ENCODE measurements around the gene MYMX. TPM values are rescaled to one million over a fixed set of nuclear protein-coding genes. Genes with fewer than 3 reads are reported as not detected.

The MYMX gene
- total RNA-seq, 1 experiment from 2014 or later: 8.3 TPM

- no peak for DNase-seq (ENCODE audit: low spot score)
- in situ Hi-C loops (cut with HindIII; ENCODE audit: low sequenced_read_pairs): no loop called here
These were observed 2.4 kb upstream of the MYMX start for GRCh38 chr6:44214307-44214706.

GRCh38 chr6:44217332-44218143, 812 bp downstream of the MYMX start:
- in situ Hi-C loops (cut with HindIII; ENCODE audit: low sequenced_read_pairs): no loop called here
- peak; percentile 80 for DNase-seq (ENCODE audit: low spot score)

DNA sequence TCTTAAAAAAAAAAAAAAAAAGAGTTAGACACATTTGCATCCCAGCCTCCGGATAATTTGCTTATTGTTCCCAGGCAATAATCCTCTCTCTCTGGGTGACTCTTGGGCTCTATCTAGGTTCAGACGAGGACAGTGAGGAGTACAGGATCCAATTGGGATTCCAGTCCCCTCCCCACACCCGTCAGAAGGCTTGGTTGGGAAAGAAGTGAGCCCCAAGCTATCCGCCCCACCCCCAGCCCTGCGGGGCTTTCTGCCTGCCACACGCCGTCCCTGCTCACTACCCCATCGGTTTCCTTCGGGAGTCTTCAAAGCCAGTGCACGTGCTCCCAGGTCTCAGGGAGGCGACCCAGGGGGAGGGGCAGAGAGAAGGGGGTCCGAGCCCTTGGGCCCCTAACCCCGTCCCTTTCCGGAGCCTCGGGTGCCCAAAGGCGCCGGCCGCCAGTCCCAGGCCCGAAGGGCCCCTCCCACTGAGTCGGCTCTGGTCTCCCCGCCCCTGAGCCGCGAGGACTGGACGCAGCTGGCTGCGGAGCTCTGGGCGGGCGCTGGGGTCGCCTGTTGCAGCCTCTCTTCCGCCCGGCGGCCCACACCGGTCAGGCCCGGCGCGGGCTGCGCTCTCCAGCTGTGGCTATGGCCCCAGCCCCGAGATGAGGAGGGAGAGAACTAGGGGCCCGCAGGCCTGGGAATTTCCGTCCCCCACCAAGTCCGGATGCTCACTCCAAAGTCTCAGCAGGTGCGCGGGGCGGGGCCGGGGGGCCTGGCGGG, 2.5 kb downstream of the MYMX start:
- in situ Hi-C loops (cut with HindIII; ENCODE audit: low sequenced_read_pairs): no loop called here
- DNase-seq (ENCODE audit: low spot score): peak; percentile 26

- in situ Hi-C loops (cut with HindIII; ENCODE audit: low sequenced_read_pairs): no loop called here
These were observed 3.4 kb downstream of the MYMX start for GRCh38 chr6:44219815-44220784.

DNA sequence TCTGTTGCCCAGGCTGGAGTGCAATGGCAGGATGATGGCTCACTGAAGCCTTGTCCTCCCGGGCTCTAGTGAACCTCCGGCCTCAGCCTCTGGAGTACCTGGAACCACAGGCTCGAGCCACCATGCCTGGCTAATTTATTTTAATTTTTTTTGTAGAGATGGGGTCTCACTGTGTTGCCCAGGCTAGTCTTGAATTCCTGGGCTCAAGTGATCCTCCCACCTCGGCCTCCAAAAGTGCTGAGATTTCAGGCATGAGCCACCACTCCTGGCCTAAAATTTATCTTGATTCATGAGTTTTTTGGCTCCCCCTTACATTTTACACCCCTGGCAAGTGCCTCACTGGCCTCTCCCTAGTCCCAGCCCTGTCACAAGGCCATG, 4.2 kb downstream of the MYMX start:
- in situ Hi-C loops (cut with HindIII; ENCODE audit: low sequenced_read_pairs): no loop called here
- no peak for DNase-seq (ENCODE audit: low spot score)

More at GRCh38 chr6:44219815-44220784, 3.4 kb downstream of the MYMX start:
- no peak for DNase-seq (ENCODE audit: low spot score)

- in situ Hi-C loops (cut with HindIII; ENCODE audit: low sequenced_read_pairs): no loop called here
- DNase-seq (ENCODE audit: low spot score): peak; percentile 59
These were observed 4.7 kb downstream of the MYMX start for GRCh38 chr6:44221291-44221960.

GRCh38 chr6:44221961-44222335, 5.2 kb downstream of the MYMX start:
- DNase-seq (ENCODE audit: low spot score): no peak
- in situ Hi-C loops (cut with HindIII; ENCODE audit: low sequenced_read_pairs): no loop called here

- in situ Hi-C loops (cut with HindIII; ENCODE audit: low sequenced_read_pairs): no loop called here
- peak; percentile 59 for DNase-seq (ENCODE audit: low spot score)
These were observed 6.0 kb downstream of the MYMX start for GRCh38 chr6:44222486-44223318.

DNA sequence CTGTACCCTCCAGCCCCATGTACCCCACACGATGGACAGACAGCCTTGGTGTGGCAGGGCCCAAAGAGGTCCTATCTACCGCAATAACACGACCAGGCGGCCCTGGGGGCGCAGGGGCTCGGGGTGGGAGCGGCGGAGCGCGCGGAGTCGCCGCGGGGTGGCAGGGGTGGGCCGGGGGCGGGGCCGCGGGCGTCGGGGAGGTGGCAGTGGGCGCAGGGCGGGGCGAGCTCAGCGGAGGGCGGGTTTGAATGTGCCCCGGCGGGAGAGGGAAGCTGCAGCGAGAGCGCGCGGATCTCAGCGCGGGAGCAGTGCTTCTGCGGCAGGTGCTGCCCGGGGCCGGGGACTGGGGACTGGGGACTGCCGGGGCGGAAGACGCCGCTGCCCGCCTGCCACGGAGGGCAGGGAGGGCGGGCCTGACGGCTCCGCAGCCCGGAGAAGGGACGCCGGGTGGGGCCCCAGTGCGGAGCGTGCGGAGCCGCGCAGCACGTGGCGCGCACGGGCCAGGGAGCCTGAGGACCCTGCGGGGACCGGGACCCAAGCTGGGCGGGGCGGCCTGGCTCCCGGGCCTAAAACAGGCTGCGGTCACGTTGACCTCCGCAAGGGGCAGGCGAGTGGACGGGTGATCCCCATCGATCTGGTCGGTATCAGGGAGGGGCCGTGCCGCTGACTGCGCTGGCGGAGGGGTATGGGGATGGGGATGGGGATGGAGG, 6.7 kb downstream of the MYMX start, which contains the start of gene SLC29A1:
SLC29A1 (plus strand) TSS at position 277 of the 710 bp plus-strand sequence. CDS start 3,719 bp downstream, outside the sequence.
- peak; percentile 82 for DNase-seq (ENCODE audit: low spot score)
- in situ Hi-C loops (cut with HindIII; ENCODE audit: low sequenced_read_pairs): no loop called here

GRCh38 chr6:44224029-44224964, 7.6 kb downstream of the MYMX start:
- in situ Hi-C loops (cut with HindIII; ENCODE audit: low sequenced_read_pairs): no loop called here
- peak; percentile 63 for DNase-seq (ENCODE audit: low spot score)

GRCh38 chr6:44224965-44225305, 8.2 kb downstream of the MYMX start:
- DNase-seq (ENCODE audit: low spot score): no peak
- in situ Hi-C loops (cut with HindIII; ENCODE audit: low sequenced_read_pairs): no loop called here

DNA sequence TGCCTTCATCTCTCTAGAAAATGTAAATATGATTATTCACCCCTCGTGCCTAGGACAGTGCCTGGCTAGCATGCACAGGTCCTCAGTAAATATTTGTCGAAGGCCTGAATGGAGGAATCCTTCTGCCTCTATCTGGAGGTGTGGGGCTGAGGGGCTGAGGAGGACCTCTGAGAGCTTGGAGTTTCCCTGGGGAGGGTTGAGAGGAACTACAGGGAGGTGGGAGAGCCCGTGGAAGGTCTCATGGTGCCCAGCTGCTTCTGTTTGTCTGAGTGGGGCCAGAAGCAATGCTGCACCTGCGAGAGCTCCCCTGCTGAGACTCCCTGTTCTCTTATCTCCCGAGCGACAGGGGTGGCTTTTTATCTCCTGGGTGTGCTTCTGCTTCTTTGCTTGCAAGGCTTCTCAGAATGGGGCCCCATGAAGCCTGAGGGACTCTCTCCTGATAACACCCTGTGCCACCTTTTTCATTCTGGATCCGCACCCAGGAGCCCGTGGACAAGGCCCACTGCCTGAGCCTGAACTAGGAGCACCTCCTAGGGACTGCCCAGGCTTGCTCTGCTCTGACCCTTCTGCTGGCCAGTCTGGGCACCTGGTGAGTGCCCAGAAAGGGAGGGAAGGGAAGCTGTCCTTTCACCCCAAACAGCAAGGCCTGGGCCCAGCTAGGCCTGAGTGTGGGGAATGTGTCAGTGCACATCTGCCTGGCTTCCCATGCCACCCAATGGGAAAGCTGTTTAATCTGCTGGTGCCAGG, 9.0 kb downstream of the MYMX start:
- in situ Hi-C loops (cut with HindIII; ENCODE audit: low sequenced_read_pairs): no loop called here
- no peak for DNase-seq (ENCODE audit: low spot score)

DNA sequence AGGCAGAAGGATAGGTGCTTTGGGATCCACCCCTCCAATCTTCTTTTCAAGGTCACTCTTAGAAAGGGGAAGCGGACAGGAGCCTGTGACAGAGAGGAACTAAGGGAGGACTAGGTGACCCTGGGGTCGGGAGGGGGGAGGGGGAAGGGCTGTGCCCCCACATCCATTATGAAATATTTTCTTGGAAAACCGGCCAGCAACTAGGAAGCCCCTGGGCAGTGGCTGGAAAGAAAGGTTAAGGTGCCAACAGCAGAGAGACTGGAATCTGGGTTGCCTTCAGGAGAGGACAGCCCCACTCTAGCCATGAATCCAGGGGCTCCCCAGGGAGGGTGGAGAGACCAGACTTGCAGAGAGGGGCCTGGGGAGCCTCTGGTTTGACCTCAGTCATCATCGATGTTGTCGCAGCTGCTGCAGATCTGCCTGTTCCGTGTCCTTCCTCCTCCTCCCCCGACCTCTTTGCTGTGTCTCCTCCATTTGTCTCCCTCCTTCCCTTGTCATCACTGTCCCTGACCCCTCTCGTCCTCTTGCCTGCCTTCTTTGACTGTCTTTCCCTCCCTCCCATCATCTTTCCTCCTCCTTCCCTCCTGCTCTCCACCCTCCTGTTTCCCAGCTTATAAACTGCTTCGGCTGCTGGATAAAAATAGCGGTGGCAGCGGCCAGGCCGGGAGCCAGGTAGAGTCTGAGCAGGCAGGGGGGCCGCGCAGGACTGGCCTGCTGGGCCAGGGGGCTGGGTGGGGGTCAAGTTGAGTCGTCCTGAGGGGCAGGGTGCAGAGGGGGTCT, 9.8 kb downstream of the MYMX start:
- in situ Hi-C loops (cut with HindIII; ENCODE audit: low sequenced_read_pairs): no loop called here
- DNase-seq (ENCODE audit: low spot score): peak; percentile 70

- in situ Hi-C loops (cut with HindIII; ENCODE audit: low sequenced_read_pairs): no loop called here
- DNase-seq (ENCODE audit: low spot score): peak; percentile 53
These were observed 10.5 kb downstream of the MYMX start for GRCh38 chr6:44227148-44227793.

DNA sequence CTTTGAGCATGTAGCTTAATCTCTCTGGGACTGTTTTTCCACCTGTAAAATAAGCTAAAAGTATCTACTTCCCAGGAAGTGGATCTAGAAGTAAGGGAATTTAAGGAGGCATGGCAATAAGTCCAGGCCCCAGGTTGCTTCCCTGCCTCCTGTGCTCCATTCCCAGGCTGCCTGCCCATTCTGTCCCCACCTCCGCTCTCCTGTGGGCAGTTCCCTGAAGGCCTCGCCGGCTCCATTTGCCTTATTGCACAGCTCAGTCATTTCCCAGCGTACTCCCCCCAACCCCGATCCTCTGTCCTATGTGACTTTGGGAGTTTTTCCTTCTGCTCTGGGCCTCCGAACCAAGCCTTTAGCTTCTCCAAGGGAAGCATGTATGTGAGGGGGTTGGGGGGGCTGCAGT, 11.3 kb downstream of the MYMX start:
- DNase-seq (ENCODE audit: low spot score): no peak

More for the DNA sequence above, 11.3 kb downstream of the MYMX start:
- in situ Hi-C loops (cut with HindIII; ENCODE audit: low sequenced_read_pairs): no loop called here
